ENCODE data around the gene MVP.
"Not testable (repeated sequence)": the region's sequence is repeated elsewhere in the genome, so short reads cannot be mapped to it uniquely, and the experiment has no call there.

The MVP gene

DNA sequence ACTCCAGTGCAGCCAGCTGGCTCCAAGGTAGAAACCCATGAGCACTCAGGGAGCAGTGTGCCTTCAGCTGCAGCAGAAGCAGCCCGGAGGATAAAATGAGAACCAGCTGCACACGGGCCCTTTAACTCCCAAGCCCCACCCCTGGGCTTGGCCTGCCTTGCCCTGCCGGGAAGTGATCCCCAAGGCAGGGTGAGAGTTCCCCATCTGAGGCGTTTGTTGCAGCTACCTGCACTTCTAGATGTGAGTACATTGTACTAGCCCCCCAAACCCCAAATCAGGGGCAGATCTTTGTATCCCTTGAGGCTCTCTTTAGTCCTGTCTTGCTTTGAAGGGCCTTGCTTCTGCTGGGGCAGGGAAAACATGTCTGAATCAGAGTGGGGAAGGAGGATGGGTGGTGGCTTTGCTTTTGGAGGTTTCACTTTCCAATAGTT lies at the start of gene MVP:
TSS of gene MVP (plus strand) at position 192 of the 431 bp plus-strand sequence. CDS start 10,088 bp downstream, outside the sequence.
- DNase-seq: peak; percentile 45

DNA sequence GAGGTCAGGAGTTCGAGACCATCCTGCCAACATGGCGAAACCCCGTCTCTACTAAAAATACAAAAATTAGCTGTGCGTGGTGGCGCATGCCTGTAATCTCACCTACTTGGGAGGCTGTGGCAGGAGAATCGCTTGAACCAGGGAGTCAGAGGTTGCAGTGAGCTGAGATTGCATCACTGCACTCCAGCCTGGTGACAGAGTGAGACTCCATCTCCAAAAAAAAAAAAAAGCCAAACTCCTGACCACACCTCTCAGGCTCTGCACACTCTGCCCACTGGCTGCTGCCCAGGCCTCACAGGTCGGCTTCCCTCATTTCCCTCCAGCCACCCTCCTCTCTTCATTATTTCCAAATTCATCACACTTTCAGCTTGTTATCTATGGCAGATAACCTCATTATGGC lies 47.9 kb upstream of the MVP start:
- DNase-seq: not testable (repeated sequence)

DNA sequence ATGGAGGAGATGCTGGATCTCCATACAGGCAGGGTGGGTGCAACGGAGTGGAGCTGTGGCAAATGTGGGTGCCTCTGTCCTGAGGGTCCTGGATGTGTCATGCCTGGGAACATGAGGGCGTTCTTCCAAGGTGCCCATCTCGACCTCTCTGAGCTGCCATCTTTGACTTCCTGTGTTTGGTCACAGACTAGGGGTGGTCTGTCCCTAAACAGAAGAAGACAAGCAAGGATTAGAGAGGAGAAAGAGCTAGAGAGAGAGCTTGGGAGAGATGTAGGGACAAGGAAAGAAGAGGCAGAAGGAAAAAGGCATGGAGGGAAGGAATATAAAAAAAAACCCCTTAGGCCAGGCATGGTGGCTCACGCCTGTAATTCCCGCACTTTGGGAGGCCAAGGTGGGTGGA lies 45.5 kb upstream of the MVP start:
- no peak for DNase-seq

DNA sequence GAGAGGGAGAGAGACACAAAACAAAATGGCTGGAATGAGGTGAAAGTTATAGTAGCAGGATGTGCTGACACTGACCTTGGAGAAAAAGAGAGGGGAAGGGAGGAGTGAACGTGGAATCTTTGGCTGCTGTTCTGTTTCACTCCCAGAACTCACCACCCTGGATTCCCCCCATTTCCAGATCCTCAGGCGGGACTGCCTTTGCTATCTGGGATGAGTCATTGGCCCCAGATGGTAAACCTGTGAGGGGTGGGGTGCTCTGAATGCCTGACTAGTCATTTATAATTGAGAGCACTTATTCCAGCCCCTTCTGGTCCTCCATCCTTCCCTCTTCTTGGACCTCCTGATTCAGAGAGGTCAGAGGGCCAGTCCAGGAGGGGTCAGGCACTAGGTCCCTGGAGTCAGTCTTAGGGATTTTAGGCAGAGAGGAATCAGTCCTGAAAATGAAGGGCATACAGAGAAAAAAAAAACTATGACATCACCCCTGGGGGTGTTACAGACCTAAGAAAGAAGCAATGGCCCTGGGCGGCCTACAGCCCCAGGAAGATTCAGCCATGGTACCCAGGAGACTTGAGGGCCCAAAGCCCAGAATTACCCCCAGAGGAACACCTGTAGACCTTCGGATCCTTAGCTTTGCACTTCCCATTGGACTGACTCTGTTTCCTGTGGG lies 44.4 kb upstream of the MVP start:
- no peak for DNase-seq

DNA sequence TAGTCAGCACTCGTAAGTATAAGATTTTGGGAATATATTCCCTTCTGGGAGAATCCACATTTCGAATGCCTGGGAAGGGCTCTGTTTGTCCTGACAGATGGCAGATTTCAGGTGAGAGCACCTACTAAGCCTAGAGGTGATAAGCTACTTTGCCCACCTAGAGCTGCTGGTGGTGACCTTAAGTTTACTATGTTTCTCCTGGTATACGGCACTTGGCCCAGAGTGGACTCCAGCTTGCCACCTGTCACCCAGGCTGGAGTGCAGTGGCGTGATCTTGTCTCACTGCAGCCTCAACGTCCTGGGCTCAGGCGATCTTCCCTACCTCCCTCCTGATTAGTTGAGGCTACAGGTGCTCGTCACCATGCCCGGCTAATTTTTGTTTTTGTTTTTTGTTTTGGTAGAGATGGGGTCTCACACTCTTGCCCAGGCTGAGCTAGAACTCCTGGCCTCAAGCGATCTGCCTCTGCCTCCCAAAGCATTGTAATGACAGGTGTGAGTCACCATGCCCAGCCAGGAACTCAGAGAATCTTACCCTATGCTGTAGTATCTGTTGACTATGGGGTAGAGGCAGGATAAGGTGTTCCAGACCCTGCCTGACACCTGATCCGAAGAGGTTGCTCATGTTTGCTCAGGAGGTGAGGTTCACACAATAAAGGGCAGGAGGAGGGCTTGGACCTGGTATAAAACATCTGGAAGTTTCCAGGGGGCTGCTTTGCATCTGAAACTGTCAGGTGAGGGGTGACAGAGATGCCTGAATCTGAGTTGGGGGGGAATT lies 42.5 kb upstream of the MVP start, which contains the start of gene ZG16:
TSS of gene ZG16 (plus strand) at position 681 of the 775 bp plus-strand sequence. CDS start 1,011 bp downstream, outside the sequence.
- DNase-seq: no peak

DNA sequence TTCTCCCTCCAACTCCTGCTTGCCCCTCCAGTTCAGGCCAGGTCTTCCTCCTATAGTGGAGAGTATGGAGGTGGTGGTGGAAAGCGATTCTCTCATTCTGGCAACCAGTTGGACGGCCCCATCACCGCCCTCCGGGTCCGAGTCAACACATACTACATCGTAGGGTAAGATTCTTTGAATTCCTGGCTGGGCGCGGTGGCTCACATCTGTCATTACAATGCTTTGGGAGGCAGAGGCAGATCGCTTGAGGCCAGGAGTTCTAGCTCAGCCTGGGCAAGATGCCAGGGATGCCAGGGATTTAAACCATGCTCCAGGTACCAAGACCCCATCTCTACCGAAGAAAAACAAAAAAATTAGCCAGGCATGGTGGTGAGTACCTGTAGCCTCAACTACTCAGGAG lies 40.8 kb upstream of the MVP start:
- DNase-seq: no peak

DNA sequence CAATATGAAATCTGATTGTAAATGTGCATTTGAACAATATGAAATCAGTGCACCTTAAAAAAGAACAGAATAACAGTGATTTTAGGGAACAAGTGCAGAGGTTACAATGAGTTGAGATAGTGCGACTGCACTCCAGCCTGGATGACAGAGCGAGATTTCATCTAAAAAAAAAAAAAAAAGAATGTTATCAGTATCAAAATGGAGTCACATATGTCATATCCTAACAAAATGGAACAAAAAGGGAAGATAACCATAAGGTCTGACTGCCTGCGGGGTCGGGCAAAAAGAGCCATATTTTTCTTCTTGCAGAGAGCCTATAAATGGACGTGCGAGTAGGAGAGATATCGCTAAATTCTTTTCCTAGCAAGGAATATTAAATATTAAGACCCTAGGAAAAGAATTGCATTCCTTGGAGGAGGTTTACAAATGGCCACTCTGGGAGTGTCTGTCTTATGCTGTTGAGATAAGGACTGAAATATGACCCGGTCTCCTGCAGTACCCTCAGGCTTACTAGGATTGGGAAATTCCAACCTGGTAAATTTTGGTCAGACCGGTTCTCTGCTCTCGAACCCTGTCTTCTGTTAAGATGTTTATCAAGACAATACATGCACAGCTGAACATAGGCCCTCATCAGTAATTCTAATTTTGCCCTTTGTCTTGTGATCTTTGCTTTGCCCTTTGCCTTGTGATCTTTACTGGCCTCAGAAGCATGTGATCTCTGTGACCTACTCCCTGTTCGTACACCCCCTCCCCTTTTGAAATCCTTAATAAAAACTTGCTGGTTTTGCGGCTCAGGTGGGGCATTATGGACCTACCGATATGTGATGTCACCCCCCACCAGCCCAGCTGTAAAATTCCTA lies 36.9 kb upstream of the MVP start:
- not testable (repeated sequence) for DNase-seq

DNA sequence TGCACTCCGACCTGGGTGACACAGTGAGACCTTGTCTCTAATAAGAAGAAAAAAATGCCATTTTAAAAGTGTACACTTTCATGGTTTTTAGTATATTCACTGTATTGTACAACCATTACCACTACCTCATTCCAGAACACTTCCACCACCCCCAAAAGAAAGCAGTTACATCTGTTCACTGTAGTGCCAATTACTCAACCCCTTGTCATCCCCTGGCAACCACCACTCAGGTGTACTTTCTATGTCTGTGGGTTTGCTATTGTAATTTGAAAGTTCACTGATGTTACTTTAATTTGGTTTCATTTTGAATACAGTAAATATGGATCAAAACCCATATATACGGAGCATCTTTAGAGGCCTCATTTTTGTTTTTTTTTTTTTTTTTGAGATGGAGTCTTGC lies 36.1 kb upstream of the MVP start:
- no peak for DNase-seq

DNA sequence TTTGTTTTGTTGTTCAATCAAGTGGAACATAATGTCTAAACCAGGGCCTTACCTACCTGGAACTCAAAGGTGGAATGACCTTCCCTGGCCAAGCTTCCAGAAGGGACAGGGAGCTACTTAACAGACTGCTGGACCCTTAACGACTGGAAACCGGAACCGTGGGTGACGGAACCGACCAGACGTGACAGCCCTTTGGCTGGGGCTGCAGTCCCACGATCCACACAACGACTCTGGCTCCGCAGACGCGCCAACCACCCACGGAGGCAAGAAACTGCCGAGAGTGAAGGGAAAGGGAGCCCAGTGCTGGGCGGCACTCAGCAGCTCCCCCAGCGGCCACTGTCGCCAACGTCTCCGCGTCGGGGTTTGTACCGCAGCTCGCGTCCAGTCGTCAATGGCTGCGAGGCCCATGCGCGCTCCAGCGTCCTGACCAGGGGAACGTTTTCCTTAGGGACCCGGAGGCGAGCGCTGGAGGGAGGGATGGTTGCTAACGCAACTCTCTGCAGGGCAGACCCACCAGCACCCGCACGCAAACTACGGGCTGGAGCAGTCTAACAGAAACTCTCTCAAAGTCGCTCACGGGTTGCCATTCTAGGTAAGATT lies 35.3 kb upstream of the MVP start:
- DNase-seq: peak; percentile 68

DNA sequence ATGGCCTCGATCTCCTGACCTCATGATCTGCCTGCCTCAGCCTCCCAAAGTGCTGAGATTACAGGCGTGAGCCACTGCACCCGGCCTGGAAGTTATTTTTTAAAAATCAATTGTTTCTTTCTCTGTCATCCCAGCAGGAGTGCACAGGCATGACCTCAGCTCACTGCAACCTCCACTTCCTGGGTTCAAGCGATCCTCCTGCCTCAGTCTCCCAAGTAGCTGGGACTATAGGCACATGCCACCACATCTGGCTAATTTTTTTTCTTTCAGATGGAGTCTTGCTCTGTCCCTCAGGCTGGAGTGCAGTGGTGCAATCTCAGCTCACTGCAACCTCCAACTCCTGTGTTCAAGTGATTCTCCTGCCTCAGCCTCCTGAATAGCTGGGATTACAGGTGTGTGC lies 33.1 kb upstream of the MVP start:
- DNase-seq: not testable (repeated sequence)

DNA sequence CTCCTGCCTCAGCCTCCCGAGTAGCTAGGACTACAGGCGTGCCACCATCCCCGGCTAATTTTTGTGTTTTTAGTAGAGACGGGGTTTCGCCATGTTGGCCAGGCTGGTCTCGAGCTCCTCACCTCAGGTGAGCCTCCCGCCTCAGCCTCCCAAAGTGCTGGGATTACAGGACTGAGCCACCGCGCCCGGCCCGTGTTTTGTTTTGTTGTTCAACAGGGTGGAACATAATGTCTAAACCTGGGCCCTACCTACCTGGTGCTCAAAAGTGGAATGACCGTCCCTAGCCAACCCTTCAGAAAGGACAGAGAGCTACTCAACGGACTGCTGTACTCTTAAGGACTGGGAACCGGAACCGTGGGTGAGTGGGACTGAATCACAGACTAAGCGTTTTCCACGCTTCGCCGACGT lies 30.5 kb upstream of the MVP start:
- no peak for DNase-seq

DNA sequence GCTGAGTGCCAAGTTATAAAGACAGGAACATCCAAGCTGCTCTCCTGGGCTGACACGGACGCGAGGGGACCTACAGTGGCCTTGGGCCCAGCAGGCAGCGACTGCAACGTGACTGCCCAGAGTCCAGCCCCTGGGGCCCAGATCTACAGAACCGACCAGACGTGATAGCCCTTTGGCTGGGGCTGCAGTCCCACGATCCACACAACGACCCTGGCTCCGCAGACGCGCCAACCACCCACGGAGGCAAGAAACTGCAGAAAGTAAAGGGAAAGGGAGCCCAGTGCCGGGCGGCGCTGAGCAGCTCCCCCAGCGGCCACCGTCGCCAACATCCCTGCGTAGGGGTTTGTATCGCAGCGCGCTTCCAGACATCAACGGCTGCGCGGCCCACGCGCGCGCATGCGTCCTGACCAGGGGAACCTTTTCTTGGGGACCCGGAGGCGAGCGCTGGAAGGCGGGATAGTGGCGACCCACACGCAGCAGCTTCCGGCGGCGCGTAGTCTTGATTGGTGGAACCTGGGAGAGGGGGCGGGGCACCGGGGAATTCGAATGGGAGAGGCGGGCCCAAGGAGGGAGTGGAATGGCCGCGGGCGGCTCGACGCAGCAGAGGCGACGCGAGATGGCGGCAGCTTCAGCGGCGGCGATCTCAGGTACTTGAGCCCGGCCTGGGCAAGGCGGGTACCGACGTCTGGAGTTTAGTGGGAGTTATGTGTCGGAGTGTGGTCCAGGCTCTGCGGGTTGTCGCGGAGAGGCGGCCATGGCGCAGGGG lies 29.9 kb upstream of the MVP start, which contains the start of gene KIF22:
TSS of gene KIF22 (plus strand) at position 569 of the 766 bp plus-strand sequence. CDS start at position 578, 9 bp downstream.
- DNase-seq: peak; percentile 100

DNA sequence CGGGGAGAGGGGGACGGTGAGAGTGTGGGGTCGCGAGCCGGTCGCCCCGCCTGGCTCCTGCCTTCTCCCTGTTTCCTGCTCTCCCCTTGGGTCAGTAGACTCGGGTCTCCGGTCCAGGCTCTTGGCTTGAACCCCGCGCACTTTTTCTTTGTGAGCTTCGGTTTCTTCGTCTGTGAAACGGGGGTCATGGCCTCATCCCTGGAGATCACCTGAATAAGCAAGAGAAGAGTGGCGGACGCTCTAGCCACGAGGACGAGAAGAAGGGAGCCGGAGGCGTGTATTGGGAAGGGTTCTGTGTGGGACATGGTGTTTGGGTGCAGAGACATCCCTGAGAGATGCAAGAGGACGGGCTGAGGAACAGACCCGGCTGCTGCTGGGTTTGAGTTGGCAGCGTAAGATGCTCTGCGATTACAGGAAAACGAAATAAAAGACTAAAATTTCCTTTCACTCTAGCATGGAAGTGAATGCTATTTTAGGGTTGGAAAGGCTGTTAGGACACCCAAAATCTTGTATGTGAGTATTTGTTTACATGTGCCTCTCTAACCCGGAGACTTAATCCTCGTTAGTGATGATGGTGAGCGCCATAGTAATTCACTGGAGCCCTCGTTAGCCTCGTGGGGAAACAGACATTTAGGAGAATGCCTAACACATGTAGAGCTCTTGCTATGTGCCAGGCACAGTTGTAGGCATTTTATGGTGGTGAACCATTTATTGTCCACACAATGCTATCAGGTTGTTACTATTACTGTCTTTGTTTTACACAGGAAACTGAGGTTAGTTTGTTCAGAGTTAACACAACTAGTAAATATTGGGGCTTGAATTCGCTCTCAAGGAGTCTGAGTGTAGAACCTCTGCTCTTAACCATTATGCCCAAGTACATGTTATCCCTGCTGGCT lies 29.1 kb upstream of the MVP start:
- DNase-seq: no peak

DNA sequence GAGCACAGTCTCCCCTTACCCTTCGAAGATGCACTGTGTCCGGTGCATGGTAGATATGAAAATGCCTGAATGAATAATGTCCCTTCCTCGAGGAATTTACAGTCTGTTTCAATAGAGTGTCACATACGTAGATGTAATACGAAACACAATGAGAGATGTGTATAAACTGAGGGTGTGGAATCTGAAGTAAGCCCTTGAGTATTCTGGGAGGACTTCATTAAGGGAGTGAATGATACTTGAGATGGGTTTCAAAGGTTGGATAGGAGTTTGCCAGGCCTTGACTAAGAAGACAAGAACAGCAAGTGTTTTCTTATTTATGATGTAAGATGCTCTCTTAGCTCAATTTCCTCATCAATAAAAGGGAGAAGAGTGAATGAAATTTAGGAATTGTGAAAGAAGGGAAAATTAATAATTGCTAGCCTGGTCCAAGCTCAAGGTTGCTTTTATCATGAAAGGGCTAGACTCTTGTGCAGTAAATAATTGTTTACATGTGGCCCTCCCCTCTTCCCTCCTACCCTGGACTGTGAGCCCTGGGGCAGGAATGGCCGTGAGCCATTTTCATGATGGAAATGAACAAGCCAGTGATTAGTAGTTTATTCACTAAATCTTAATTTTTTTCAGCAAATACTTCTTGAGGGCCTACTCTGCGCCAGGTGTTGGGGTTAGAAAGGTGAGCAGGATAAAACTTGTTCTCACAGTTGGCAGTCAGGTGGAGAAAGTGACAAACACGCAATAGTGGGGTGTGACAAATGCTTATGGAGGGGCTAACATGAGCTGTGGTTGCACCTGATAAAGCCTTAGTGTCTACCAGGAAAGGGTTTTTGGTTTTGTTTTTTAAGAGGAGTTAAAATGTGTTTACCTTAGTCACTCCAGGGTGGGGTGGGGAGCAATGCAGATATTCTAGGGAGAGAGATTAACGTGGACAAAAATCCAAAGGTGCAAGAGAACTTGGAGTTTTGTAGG lies 28.1 kb upstream of the MVP start:
- no peak for DNase-seq

DNA sequence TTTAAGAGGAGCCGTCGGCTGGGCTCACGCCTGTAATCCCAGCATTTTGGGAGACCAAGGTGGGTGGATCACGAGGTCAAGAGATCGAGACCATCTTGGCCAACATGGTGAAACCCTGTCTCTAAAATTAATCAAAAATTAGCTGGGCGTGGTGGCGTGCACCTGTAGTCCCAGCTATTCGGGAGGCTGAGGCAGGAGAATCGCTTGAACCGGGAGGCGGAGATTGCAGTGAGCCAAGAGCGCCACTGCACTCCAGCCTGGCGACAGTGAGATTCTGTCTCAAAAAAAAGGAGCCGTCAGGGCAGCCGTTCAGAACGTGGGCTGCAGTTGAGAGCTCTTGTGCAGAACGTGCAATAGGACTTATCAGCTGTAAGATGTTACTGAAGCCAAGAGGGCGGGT lies 27.1 kb upstream of the MVP start:
- not testable (repeated sequence) for DNase-seq

DNA sequence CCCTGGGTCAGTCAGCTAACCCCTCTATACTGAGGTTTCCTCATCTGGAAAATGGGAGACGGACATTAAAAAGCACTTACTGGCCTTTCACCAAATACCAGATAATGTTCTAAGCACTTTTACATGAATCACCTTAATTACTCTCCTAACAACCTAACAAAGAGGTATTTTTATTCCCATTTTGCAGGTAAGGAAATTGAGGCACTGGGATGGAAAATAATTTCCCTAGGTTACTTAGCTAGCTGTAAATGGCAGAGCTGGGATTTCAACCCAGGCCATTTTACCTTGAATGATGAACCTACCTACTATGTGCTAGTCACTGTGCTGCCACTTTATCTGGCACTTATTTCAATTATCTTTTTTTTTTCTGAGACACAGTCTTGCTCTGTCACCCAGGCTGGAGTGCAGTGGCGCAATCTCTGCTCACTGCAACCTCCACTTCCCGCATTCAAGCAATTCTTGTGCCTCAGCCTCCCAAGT lies 26.0 kb upstream of the MVP start:
- no peak for DNase-seq

DNA sequence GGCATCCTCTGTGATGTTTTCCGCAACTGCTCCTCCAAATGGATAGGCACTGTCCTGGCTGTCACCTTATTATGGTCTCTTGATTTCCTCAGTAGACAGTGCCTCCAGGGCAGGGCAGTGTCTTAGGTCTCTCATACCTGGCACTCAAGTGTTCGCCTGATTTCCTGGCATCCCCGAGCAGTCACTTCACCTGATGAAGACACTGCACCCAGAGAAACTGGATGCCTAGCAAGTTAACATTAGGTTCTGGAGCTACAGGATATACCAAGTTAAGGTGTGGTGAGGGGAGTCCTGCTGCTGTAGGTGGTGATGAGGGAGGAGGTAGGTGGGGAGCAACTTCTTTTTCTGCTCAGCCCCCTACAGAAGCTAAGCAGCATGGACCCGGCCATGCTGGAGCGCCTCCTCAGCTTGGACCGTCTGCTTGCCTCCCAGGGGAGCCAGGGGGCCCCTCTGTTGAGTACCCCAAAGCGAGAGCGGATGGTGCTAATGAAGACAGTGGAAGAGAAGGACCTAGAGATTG lies 17.8 kb upstream of the MVP start:
- DNase-seq: no peak

DNA sequence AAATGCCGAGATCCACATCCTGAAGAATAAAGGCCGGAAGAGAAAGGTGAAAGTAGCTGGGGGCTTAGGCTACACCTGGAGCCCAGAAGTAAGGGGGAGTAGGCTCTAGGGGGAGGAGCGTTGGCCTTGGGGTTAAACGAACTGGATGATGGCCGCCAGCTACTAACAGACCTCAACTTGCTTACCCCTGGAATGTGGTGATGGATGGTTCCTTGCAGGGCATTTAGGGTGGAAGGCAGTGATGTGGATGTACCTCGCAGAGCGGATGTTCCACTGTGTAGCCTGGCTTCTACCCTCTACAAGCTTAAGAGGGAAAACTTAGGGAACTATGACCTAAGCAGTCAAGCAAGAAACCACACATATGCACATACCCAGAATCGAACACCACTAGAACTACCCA lies 16.2 kb upstream of the MVP start:
- DNase-seq: no peak

Data from stimulated activated CD4-positive, alpha-beta T cell treated with anti-CD3 and anti-CD28 coated beads, Interleukin-12 subunit alpha, Interleukin-12 subunit beta, amount 100 ng/mL, for 4 hours (primary cell).